ENCODE data around the gene MSTO1.
"Not testable (repeated sequence)": the region's sequence is repeated elsewhere in the genome, so short reads cannot be mapped to it uniquely, and the experiment has no call there.

- TF ChIP-seq CREB1 (CRISPR knock-in tag; IDR thresholded peaks at IDR 0.05); CTCF (IDR thresholded peaks at IDR 0.05); ZNF232 (CRISPR knock-in tag; IDR thresholded peaks at IDR 0.05); TP53 (CRISPR knock-in tag; IDR thresholded peaks at IDR 0.05); NR2C2 (CRISPR knock-in tag; IDR thresholded peaks at IDR 0.05); ATF3 (CRISPR knock-in tag; conservative IDR thresholded peaks at IDR 0.05); ZNF121 (CRISPR knock-in tag; IDR thresholded peaks at IDR 0.05); ZNF263 (CRISPR knock-in tag; IDR thresholded peaks at IDR 0.05; ENCODE audit: low read depth); MAX (CRISPR knock-in tag; IDR thresholded peaks at IDR 0.05); ESRRA (CRISPR knock-in tag; IDR thresholded peaks at IDR 0.05; ENCODE audit: borderline replicate concordance); JUN (CRISPR knock-in tag; IDR thresholded peaks at IDR 0.05): not testable (repeated sequence)
Measured at GRCh38 chr1:155661239-155661638, 51.2 kb downstream of the MSTO1 start.

Measured in WTC11 (cell line).